Mesodermal cell (in vitro differentiated cells): ENCODE results near the gene SDCCAG8.

Source experiments
- H3K27ac ChIP-seq: 2 replicates; pipeline ENCODE4 v1.7.0; 2013; ENCODE audit warnings: mild to moderate bottlenecking, low read depth, low read length, moderate library complexity; ENCODE audit not compliant: severe bottlenecking
- H3K36me3 ChIP-seq: 2 replicates; pipeline ENCODE4 v1.7.1; 2013; ENCODE audit warnings: mild to moderate bottlenecking, low read length, moderate library complexity; ENCODE audit not compliant: control insufficient read depth, insufficient read depth
- H3K4me1 ChIP-seq: one replicate; pipeline ENCODE4 v1.7.1; 2013; ENCODE audit warnings: mild to moderate bottlenecking, low read length; ENCODE audit not compliant: insufficient read depth, control insufficient read depth, poor library complexity, severe bottlenecking
- H3K4me3 ChIP-seq: 2 replicates; pipeline ENCODE4 v1.7.0; 2013; ENCODE audit warnings: low read length, control low read depth, mild to moderate bottlenecking; ENCODE audit not compliant: insufficient read depth, poor library complexity, severe bottlenecking; ENCODE audit errors: extremely low read depth
- H3K9me3 ChIP-seq: 2 replicates; pipeline ENCODE4 v1.7.1; 2013; ENCODE audit warnings: mild to moderate bottlenecking, low read length, moderate library complexity; ENCODE audit not compliant: control insufficient read depth
- WGBS, 2 experiments: methylation state at CpG; one replicate each; pipeline ENCODE4 v1.1.5; 2013; ENCODE audit warnings: missing lambda C conversion rate in 2 of 2; ENCODE audit not compliant: insufficient coverage in 2 of 2; 5-methylcytosine and 5-hydroxymethylcytosine counted together

The SDCCAG8 gene

GRCh38 chr1:243402868-243403267 is 147.0 kb downstream of the SDCCAG8 start:
- Histone ChIP-seq H3K4me3 (no peak overlapping the region), H3K4me1 (peaks cover 9% of the 10 kb centered on the region), H3K36me3 (no peaks in the 10 kb centered on the region), H3K9me3 (no peaks in the 10 kb centered on the region), H3K27ac (no peak overlapping the region)
- WGBS, 2 experiments: no CpG with 5 or more reads among the region's 6 CpGs

DNA sequence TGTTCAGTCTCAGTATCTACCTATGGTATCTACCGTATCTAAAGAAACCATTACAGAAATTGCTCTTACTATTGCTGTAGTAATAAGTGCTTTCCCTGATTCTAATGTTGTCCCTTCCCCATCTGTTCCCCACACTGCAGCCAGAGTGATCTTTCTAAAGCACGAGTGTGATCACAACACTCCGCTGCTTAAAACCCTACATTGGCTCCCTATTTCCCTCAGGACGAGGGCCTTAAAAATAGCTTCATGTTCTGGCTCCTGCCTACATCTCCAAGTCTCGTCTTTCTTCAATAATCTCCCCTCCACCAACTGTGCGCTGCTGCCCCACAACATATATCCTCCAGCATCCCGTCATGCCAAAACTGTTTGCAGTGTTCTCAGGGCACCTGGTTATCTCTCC is 150.6 kb downstream of the SDCCAG8 start:
- H3K9me3 ChIP-seq: no peaks in the 10 kb centered on the region
- no peak overlapping the region for H3K27ac ChIP-seq
- H3K4me1 ChIP-seq: peaks cover 11% of the 10 kb centered on the region
- H3K4me3 ChIP-seq: no peak overlapping the region
- 76 to 90% methylated on average over 5 to 6 of the region's 7 CpGs for WGBS, 2 experiments
- peaks cover 5% of the 10 kb centered on the region for H3K36me3 ChIP-seq

DNA sequence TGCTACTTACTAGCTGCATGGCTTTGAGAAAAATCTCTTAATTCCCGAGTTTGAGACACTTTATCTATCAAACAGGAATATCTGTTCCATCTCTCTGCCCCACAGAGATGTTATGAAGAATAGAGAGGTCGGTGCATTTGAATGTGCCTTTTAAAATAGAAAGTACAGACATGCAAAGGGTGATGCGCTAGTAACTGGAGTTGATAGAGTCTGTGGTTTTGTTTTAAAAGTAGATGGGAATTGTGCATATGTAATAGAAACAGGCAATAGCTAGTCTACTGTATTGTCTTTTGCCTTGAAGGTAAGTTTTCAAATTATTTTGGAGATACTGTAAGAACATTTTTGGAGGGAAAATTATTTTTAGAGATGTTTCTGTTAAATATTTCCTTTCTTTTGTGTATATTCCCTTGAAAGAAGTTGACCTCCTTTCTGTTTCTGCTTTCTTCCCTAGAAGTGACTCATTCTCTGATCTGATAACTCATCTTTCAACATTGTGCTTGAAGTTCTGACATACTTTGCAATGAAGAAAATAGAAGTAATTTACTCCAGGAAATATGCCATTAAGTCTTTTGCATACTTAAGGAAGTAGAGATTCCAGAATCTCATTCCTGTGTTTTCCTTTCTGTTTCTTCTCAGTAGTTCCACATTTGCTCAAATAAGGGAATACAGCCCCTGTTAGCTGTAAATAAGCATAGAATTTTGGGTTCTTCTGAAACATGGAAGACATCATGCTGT is 151.6 kb downstream of the SDCCAG8 start:
- Histone ChIP-seq H3K9me3 (no peaks in the 10 kb centered on the region), H3K4me3 (no peak overlapping the region), H3K27ac (no peak overlapping the region), H3K4me1 (peaks cover 11% of the 10 kb centered on the region), H3K36me3 (peaks cover 5% of the 10 kb centered on the region)
- 80 to 83% methylated on average over 2 of the region's 3 CpGs for WGBS, 2 experiments

- Histone ChIP-seq H3K4me1 (peaks cover 11% of the 10 kb centered on the region), H3K36me3 (peaks cover 5% of the 10 kb centered on the region), H3K9me3 (no peaks in the 10 kb centered on the region), H3K27ac (no peak overlapping the region), H3K4me3 (no peak overlapping the region)
These were observed 152.6 kb downstream of the SDCCAG8 start for GRCh38 chr1:243408479-243408878.

DNA sequence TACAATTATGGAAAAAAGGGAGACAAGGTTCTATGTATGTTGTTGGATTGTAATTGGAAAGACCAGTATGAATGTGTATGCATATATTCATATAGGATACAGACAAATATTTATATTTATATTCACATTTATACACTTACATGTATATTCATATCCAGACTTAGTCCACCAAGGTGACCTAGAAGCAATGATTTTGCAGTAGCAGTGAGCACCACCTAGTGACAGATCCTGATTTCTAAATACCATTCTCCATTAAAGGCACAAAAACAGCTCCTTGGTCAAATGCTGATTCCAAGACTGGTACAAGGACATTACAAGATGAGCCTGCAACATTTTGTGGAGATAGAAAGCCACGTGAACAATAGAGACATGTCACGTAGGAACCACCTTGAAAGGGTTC is 153.4 kb downstream of the SDCCAG8 start:
- peaks cover 5% of the 10 kb centered on the region for H3K36me3 ChIP-seq
- peaks cover 11% of the 10 kb centered on the region for H3K4me1 ChIP-seq
- no peak overlapping the region for H3K27ac ChIP-seq
- no peak overlapping the region for H3K4me3 ChIP-seq
- H3K9me3 ChIP-seq: no peaks in the 10 kb centered on the region
- WGBS, 2 experiments: 76% methylated on average over 2 of the region's 2 CpGs; no CpG with 5 or more reads in 1 of the 2 experiments

DNA sequence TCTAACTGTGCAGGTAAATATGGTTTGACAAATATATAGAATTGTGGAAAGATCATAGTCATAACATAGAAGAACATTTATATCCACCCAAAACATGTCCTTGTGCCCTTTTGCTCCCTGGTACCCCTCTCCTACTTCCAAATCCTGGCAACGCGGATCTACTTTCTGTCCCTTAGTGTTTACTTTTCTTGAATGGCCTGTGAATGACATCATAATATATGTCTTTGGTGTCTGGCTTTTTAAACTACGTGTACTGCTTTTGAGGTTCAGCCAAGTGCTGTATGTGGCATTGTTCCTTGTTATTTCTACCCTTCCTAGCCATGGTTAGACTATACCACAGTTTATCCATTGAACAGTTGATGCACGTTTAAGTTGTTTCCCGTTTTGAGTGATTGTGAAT is 155.6 kb downstream of the SDCCAG8 start:
- Histone ChIP-seq H3K4me1 (peaks cover 11% of the 10 kb centered on the region), H3K27ac (no peak overlapping the region), H3K9me3 (no peaks in the 10 kb centered on the region), H3K36me3 (peaks cover 17% of the 10 kb centered on the region), H3K4me3 (no peak overlapping the region)
- no CpG with 5 or more reads among the region's 5 CpGs for WGBS, 2 experiments

DNA sequence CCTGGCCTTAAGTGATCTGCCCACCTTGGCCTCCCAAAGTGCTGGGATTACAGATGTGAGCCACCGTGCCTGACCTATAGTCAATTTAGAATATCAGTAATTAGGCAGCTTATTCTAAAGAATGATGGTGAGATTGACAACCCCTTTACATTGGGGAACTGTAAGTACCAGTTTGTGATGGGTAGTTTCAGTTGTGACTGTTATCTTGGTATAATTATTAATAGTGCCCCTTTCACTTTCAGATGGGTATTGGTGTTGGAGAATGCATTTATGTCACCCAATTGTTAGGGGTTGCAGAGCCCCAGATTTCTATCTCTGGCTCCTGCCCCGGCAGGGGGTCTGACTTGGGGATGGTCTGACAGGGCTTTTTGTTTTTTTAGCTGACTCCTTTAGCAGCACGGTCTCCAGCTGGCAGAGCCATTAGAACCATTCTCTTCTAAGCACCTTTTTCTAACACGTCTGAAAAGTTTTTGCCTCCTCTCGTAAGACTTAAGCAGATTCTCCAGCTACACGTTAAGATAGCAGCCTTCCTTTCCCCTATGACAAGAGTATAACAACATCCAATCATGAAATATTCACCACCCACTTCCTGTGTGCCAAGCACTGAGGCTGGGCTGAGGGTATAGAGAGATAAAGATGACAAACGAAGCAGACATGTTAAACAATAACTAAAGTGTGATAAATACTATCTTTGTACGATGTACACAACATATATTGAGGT is 157.8 kb downstream of the SDCCAG8 start:
- Histone ChIP-seq H3K4me1 (no peaks in the 10 kb centered on the region), H3K9me3 (no peaks in the 10 kb centered on the region), H3K36me3 (peaks cover 23% of the 10 kb centered on the region), H3K27ac (no peak overlapping the region), H3K4me3 (no peak overlapping the region)
- 40 to 66% methylated on average over 5 of the region's 8 CpGs for WGBS, 2 experiments

- Histone ChIP-seq H3K4me1 (no peaks in the 10 kb centered on the region), H3K9me3 (no peaks in the 10 kb centered on the region), H3K27ac (no peak overlapping the region), H3K36me3 (peaks cover 25% of the 10 kb centered on the region), H3K4me3 (no peak overlapping the region)
- 100% methylated on average over 2 to 5 of the region's 6 CpGs for WGBS, 2 experiments
These were observed 158.3 kb downstream of the SDCCAG8 start for GRCh38 chr1:243414152-243414494.

DNA sequence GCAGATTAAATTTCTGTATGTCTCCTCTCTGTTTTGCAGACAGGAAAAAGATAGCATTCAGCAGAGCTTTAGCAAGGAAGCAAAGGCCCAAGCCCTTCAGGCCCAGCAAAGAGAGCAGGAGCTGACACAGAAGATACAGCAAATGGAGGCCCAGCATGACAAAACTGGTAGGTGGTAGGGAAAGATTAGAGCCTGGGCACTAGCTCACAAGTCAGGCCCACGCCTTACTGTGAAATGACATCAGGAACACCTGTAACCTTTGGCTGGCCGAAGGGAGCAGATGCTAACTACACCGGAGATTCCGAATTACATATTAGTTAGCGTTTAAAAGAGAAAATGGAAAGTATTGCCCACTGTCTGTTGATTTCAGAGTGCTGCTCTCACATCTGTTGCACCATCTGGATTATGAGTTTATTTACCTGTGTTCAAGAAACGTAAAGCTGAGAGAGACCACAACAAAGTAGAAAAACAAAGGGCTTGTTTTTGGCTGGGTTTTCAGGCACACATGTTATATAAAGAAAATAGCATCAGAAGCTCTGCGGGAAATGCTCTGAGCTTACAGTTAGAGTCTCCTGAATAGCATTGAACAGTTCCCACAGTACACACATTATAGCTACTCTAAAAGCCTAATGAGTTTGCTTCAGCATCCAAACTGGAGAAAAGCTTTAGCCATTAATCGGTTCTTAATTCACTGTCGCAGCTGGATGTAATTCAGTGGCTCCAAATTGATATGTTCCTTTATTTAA is 160.0 kb downstream of the SDCCAG8 start:
- WGBS, 2 experiments: 86 to 98% methylated on average over 7 to 8 of the region's 9 CpGs
- H3K4me3 ChIP-seq: no peak overlapping the region
- H3K27ac ChIP-seq: no peak overlapping the region
- H3K9me3 ChIP-seq: no peaks in the 10 kb centered on the region
- no peaks in the 10 kb centered on the region for H3K4me1 ChIP-seq
- H3K36me3 ChIP-seq: peaks cover 20% of the 10 kb centered on the region

DNA sequence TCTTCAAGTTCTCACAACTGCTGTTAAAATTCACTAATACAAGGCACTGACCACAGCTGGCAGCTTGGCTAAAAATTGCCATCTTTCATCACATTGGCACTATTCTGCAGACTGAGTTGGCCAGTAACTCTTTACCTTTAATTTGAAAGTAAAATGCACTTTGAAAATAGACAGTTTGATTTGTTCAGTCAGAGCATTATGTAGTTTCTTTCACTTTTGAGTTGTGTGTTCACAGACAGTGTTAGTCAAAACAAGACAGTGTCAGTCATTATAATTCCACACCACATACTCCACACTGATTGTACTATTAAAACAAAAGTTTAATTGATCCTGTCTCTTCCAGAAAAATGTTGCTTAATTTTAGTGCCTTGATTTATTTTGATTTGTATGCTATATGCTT is 160.7 kb downstream of the SDCCAG8 start:
- no peak overlapping the region for H3K27ac ChIP-seq
- H3K36me3 ChIP-seq: peaks cover 20% of the 10 kb centered on the region
- H3K9me3 ChIP-seq: no peaks in the 10 kb centered on the region
- H3K4me3 ChIP-seq: no peak overlapping the region
- H3K4me1 ChIP-seq: no peaks in the 10 kb centered on the region
